Hematopoietic multipotent progenitor cell (in vitro differentiated cells): ENCODE measurements around the gene TRAF3IP1. TPM values are rescaled to one million over a fixed set of nuclear protein-coding genes. Genes with fewer than 3 reads are reported as not detected.
"Not testable (repeated sequence)": the region's sequence is repeated elsewhere in the genome, so short reads cannot be mapped to it uniquely, and the experiment has no call there.

Source experiments
- DNase-seq, 3 donors: peaks; one replicate each; pipeline ENCODE4 v3.0.0-alpha.2; 2011 to 2015; ENCODE audit warnings: low read depth in 2 of 3, low spot score in 2 of 3
- total RNA-seq: library from RNA; depleted of rRNA; stranded (reverse); fragments of >200 nt; gene quantifications from one replicate; pipeline ENCODE4 v1.2.3, GENCODE V29; 2012

TRAF3IP1 gene
- total RNA-seq, 1 donor, result 4.8 TPM

- DNase-seq, result no peak
Observed at GRCh38 chr2:238403632-238404405, 83.5 kb downstream of the TRAF3IP1 start.

GRCh38 chr2:238404406-238405216, 84.3 kb downstream of the TRAF3IP1 start:
- DNase-seq, result no peak

- not testable (repeated sequence) for DNase-seq
Observed at GRCh38 chr2:238405217-238405555, 84.9 kb downstream of the TRAF3IP1 start.

DNA sequence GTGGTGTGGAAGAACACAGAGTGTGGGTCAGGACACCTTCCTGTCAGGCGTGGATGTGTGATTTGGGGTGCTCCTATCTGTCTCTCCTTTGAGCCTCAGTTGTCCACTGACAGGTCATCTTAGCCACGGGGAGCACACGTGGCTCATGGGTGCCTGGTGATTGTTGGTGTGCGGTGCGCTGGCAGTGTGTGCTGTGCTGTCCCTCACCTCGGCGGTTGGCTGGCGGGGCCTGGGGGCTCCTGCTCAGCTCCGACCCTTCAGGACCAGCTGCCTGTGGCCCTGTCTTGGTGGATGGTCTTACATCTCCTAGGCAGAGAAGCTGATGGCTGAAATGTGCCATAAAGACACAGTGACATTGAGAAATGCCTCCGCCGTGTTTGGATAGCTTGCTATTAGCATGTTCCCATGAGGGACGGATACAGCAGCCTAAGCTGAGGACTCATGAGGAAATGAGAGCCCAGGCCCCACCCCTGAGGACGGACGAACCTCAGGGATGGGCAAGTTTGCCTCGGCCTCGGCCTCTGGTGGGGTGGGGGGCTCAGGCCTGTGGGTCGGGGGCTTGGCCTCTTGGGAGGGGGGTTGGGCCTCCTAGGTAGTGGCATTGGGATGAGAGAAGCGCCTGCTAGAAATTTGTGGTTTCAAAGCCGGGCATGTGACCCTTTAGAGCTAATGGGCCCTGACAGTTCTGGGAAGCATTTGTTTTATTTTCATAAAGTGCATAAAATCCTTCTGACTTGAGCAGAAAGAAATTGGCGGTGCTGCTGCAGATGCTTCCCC, 86.1 kb downstream of the TRAF3IP1 start:
- no peak for DNase-seq

GRCh38 chr2:238406998-238407285, 86.6 kb downstream of the TRAF3IP1 start:
- no peak for DNase-seq

GRCh38 chr2:238407566-238407965, 87.2 kb downstream of the TRAF3IP1 start:
- no peak for DNase-seq

- DNase-seq, result no peak
Observed at GRCh38 chr2:238408615-238409340, 88.5 kb downstream of the TRAF3IP1 start.

- no peak for DNase-seq
Observed at GRCh38 chr2:238409341-238410199, 89.3 kb downstream of the TRAF3IP1 start.

- no peak for DNase-seq
Observed at GRCh38 chr2:238412067-238412767, 91.9 kb downstream of the TRAF3IP1 start.

- DNase-seq, result no peak
Observed at GRCh38 chr2:238413368-238413767, 93.0 kb downstream of the TRAF3IP1 start.

DNA sequence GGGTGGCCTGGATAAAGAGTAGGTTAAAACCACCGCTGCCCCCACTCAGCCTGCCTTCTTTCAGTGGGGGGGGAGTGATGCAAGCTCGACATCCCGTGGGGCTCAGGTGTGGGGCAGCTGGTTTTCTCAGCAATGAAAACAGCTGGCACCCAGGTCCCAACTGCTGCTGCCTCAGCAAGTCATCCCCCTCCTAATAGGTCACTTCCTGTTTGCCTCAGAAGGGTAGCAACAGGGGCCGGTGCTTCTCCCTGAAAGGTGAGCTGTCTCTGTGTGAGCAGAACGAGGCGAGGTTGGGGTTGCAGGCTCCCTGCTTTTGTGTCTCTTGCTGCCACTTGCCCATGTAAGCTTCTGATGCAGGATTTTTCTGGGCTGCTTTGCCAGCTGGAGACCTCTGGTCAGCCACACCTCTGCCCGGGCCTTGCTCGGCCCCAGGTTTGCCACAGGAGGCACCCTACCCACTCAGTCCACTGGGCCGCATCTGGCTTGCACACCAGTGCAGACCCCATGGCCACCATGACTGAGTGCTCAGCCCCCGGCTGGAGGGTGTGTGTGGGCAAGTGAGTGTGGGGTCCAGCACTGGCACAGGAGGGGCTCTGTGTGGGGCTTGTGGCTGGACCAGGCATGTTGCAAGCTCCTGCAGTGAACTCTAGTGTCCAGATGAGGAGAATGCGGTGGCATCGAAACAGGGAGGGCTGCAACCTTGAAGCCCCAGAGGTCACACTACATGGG, 94.9 kb downstream of the TRAF3IP1 start:
- no peak for DNase-seq

GRCh38 chr2:238415893-238416292, 95.6 kb downstream of the TRAF3IP1 start:
- DNase-seq, result no peak

DNA sequence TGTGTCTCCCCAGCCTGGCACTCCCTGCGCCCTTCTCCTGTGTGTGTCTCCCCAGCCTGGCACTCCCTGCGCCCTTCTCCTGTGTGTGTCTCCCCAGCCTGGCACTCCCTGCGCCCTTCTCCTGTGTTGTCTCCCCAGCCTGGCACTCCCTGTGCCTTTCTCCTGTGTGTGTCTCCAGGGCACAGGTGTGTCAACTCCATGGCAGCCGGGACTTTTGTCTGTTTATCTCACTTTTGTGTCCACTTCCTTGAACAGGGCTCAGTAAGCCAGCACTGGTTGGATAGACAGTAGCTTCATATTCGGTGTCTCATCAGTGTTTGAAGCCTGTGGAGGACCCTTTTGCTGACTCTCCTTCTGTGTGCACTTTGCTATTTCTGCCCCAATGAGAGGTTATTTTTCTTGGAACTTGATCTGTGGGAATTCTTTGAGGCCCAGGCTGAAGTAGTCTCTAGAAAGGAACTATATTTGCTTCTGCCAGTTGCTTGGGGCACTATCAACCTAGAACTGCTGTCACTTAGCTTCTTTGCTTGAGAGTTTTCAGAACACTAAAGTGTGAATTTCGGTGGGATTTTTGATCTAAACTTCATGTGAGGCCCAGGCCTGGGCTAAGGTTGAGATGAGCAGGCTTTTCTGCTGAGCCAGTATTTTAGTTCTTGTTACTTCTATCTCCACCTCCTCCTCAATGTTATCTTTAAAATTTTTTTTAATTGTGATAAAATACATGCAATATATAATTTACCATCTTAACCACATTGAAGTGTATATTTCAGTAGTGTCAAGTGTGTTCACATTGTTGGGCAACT, 98.1 kb downstream of the TRAF3IP1 start:
- DNase-seq, result no peak

DNA sequence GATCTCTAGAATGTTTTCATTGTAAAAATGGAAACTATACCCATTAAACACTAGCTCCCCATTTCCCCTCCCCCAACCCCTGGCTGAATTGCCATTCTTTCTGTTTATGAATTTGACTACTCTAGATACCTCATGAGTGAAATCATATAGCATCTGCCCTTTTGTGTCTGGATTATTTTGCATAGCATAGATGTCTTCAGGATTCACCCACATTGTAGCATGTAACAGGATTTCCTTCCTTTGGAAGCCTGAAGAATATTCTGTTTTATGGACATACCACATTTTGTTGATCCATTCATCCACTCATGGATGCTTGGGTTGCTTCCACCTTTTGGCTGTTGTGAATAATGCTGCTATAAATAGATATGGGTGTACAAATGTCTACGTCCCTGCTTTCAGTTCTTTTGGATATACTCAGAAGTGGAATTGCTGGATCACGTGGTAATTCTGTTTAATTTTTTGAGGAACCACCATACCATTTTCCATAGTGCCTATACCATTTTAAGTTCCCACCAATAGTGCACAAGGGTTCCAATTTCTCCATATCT, 98.8 kb downstream of the TRAF3IP1 start:
- DNase-seq, result no peak

DNA sequence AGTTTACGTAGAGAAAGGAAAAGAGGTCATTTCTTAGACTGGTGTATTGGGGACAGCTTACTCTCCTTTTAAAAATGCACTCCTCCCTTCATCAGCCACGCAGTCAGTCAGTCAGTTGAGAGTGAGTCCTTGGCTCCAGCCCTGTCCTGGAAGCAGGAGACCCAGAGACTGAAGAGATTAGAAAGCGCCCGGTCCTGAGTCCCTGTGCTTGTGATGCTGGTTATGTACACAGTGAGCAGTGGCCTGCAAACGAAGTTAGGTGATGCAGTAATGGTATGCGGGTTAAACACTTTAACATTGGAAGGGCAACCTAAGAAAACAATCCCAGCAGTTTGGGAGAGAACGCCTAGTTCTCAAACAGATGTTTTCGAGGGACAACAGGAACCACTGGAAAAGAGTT, 100.1 kb downstream of the TRAF3IP1 start:
- DNase-seq, result no peak

DNA sequence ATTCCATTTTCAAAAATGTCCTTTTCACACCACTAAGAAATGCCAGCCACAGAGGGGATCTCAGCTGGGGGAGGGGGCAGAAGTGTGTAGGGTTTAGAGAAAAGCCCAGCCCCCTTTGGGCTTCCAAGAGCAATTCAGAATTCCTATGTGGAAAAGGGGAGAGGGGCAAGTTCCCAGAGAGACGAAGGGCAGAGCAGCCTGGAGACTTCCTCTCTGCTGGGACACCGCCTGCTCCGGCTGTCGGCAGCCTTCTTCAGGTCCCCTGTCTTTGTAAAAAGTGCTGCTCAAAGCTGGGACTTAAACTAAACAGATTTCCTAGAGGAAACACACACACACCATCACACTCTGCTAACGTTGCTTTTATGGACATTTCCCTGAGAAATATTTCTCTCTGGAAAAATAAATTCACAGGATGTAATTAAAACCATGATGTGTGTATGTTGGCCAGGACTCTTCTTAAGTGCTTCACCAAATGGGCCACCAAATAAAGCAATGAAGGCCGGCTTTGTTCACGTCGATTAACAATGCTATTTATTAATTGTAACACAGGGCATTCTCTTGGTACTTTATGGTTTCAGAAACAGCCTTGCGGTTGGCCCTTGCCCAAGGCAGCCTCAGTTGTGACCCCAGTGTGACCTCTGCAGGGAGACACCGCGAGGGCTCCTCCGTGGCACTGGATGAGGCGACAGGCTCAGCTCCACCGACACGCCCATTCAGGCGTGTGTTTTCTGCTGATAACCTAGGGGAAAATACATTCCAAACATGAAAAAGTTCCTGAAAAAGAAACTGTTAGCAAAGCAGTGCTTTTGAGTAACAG, 100.8 kb downstream of the TRAF3IP1 start:
- no peak for DNase-seq

DNA sequence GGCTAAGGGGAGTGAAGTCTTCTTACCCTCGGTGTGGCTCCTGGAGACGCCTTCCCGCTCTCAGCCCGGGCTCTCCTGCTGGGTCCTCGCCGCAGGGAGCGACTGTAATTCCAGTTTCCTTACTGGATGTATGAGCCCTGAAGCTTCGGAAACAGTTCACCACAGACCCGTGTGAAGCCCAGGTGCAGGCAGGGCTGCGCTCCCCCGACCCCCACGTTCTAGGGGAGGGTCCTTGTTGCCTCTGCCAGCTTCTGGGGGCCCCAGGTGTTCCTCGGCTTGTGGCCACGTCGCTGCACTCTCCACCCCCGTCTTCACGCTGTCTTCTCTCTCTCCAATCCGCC, 101.3 kb downstream of the TRAF3IP1 start:
- DNase-seq, result no peak
